ENCODE measurements around the gene MFSD12. TPM values are rescaled to one million over a fixed set of nuclear protein-coding genes. Genes with fewer than 3 reads are reported as not detected.

MFSD12 gene
- total RNA-seq, 4 donors from 2014 or later, result 22.3 to 77.3 (median 48.7) TPM

DNA sequence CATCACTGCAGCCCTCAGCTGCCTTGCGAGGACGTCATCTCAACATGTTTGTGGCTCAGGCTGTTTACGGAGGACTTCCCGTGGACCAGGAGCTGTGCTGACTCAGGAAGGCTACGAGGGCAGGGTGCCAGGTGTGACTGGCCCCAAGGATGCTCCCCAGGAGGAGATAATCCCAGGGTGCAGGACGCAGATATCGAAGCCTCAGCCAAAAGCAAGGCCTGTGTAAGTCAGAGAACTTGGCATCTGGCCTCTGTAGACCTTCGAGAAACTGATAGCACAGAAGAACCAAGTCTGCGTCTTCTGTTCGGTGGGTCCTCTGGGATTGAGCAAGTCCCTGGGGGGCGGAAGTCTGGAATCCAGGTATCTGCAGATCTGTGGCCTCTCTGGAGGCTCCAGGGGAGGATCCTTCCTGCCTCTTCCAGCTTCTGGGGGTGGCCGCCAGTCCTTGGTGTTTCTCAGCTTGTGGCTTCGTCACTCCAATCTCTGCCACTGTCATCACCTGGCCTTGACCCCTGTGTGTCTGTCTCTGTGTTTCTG is 54.3 kb downstream of the MFSD12 start:
- no peaks in the 10 kb centered on the region for H3K27me3 ChIP-seq
- no peaks in the 10 kb centered on the region for H3K36me3 ChIP-seq
- H3K9me3 ChIP-seq, result no peaks in the 10 kb centered on the region
- DNase-seq (no peak), ATAC-seq (no peak)
- in situ Hi-C loops (cut with MboI; ENCODE audit: low sequenced_read_pairs in 4 of 4) (no loop called here), intact Hi-C loops (cut with DNase I; ENCODE audit: low total_unique reads) (loop anchor here (10.0 kb wide), 1 partner anchor 548 kb away; no protein-coding TSS in a partner anchor)
- peaks cover 27 to 40% of the 10 kb centered on the region in 2 donors for H3K4me1 ChIP-seq
- no peak overlapping the region for H3K4me3 ChIP-seq
- H3K27ac ChIP-seq, result no peak overlapping the region
- TF ChIP-seq POLR2A (IDR thresholded peaks at IDR 0.05), result no peak
- TF ChIP-seq, protein P1, sequence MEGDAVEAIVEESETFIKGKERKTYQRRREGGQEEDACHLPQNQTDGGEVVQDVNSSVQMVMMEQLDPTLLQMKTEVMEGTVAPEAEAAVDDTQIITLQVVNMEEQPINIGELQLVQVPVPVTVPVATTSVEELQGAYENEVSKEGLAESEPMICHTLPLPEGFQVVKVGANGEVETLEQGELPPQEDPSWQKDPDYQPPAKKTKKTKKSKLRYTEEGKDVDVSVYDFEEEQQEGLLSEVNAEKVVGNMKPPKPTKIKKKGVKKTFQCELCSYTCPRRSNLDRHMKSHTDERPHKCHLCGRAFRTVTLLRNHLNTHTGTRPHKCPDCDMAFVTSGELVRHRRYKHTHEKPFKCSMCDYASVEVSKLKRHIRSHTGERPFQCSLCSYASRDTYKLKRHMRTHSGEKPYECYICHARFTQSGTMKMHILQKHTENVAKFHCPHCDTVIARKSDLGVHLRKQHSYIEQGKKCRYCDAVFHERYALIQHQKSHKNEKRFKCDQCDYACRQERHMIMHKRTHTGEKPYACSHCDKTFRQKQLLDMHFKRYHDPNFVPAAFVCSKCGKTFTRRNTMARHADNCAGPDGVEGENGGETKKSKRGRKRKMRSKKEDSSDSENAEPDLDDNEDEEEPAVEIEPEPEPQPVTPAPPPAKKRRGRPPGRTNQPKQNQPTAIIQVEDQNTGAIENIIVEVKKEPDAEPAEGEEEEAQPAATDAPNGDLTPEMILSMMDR (IDR thresholded peaks at IDR 0.05 in 4 of 5, conservative IDR thresholded peaks at IDR 0.05 in 1 of 5), result no peak

DNA sequence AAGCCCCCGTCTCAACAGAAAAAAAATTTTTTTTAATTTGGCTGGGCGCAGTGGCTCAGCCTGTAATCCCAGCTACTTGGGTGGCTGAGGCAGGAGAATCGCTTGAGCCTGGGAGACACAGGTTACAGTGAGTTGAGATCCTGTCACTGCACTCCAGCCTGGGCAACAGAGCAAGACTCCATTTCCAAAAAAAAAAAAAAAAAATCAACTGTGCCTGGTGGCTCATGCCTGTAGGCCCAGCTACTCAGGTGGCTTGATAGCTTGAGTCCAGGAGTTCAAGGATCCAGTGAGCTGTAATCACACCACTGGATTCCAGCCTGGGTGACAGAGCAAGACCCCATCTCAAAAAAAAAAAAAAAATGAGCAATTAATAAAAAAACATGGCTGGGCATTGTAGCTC is 55.6 kb downstream of the MFSD12 start:
- no peaks in the 10 kb centered on the region for H3K36me3 ChIP-seq
- ATAC-seq (no peak), DNase-seq (no peak)
- TF ChIP-seq, protein P1 (IDR thresholded peaks at IDR 0.05 in 4 of 5, conservative IDR thresholded peaks at IDR 0.05 in 1 of 5), result no peak
- no peak for TF ChIP-seq POLR2A (IDR thresholded peaks at IDR 0.05)
- peaks cover 21 to 28% of the 10 kb centered on the region in 2 donors for H3K4me1 ChIP-seq
- H3K27ac ChIP-seq, result no peak overlapping the region
- no peaks in the 10 kb centered on the region for H3K9me3 ChIP-seq
- H3K4me3 ChIP-seq, result no peak overlapping the region
- in situ Hi-C loops (cut with MboI; ENCODE audit: low sequenced_read_pairs in 4 of 4) (no loop called here), intact Hi-C loops (cut with DNase I; ENCODE audit: low total_unique reads) (loop anchor here (10.0 kb wide), 1 partner anchor 547 kb away; no protein-coding TSS in a partner anchor)
- no peaks in the 10 kb centered on the region for H3K27me3 ChIP-seq

DNA sequence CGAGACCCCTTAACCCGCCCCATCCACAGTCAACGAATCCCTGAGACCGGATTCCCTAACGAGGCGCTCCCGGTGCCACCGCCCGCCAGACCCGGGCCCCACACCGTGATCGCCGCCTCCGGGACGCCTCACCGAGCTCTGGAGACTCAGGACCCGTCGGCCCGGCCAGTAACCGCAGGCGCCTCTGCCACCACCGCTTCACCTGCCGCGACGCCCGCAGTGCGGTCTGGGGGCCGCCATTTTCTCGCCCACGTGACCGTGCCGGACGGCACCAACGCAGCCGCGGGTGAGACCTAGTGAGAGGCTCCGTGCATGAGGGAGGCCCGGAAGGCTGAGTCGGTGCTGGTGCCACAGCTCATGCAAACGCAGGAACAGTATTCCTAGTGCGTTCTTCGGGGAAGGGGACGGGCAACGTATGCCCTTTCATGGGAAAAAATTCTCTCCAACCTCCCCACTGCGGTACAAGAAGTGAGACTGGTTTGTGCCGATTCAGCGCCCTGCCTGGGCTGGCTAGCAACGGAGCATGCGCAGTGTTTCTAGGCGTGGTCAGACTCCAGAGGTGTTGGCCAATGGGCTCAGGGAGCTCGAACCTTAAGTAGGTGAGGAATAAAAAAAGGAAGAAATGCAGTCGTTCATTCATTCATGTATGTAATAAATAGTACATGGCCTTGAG is 56.8 kb downstream of the MFSD12 start, which contains the start of gene DOHH:
TSS of gene DOHH (minus strand) at position 246 of the 673 bp plus-strand sequence. CDS start 3,860 bp downstream, outside the sequence.
- ATAC-seq (peak; percentile 98 to 99), DNase-seq (peak; percentile 91 to 95)
- intact Hi-C loops (cut with DNase I; ENCODE audit: low total_unique reads) (loop anchor here (10.0 kb wide), 1 partner anchor 546 kb away; no protein-coding TSS in a partner anchor), in situ Hi-C loops (cut with MboI; ENCODE audit: low sequenced_read_pairs in 4 of 4) (no loop called here)
- peak within 1 kb of the TSS; percentile 84 to 98 (median 86) for H3K27ac ChIP-seq
- H3K4me1 ChIP-seq, result peaks cover 20 to 24% of the 10 kb centered on the region in 2 donors
- TF ChIP-seq, protein P1 (IDR thresholded peaks at IDR 0.05 in 4 of 5, conservative IDR thresholded peaks at IDR 0.05 in 1 of 5), result no peak
- peak in 1 of 2 donors; percentile 25 for TF ChIP-seq POLR2A (IDR thresholded peaks at IDR 0.05)
- H3K4me3 ChIP-seq, result peak within 1 kb of the TSS; percentile 90 to 94 (median 92)
- no peaks in the 10 kb centered on the region for H3K27me3 ChIP-seq
- H3K36me3 ChIP-seq, result peaks cover 0 to 10% of the 10 kb centered on the region in 2 donors
- H3K9me3 ChIP-seq, result no peaks in the 10 kb centered on the region

DNA sequence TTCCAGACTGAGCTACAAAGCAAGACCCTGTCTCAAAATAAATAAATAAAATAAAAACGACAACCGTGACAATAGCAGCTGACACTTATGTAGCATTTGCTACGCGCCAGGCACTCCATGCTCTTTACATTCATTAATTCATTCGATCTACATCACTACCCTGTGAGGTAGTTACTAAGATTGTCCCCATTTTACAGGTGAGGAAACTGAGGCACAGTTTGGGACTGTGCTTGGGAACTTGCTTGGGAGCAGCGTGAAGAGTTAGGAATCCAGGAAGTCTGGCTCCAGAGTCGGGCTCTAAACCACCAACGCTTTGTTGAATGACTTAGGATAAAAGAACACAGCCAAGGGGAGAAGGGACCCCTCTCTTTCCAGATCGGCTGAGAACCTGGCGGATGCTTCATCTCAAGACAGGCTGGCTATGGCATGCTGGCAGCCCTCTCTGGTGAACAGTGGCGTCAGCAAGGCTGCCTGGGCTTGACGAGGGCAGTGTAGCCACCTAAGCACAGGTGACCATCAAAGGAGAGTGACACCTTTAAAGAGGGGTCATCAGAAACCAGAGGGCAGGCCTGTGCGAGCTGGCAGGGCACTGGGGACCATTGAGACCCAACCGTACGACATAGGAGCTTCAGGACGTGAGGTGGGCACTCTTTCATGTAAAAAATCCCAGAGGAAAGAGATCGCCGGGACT is 57.5 kb downstream of the MFSD12 start:
- no peaks in the 10 kb centered on the region for H3K9me3 ChIP-seq
- H3K27me3 ChIP-seq, result no peaks in the 10 kb centered on the region
- intact Hi-C loops (cut with DNase I; ENCODE audit: low total_unique reads), result loop anchor here (10.0 kb wide), 1 partner anchor 545 kb away; no protein-coding TSS in a partner anchor
- peaks cover 0 to 17% of the 10 kb centered on the region in 2 donors for H3K36me3 ChIP-seq
- TF ChIP-seq, protein P1 (IDR thresholded peaks at IDR 0.05 in 4 of 5, conservative IDR thresholded peaks at IDR 0.05 in 1 of 5), result no peak
- TF ChIP-seq POLR2A (IDR thresholded peaks at IDR 0.05), result no peak
- ATAC-seq (no peak), DNase-seq (no peak)
- peaks cover 17% of the 10 kb centered on the region in 2 donors for H3K4me1 ChIP-seq
- H3K27ac ChIP-seq, result peak overlapping the region; percentile 84 to 98 (median 86)
- in situ Hi-C loops (cut with MboI; ENCODE audit: low sequenced_read_pairs in 4 of 4), result no loop called here
- peak overlapping the region; percentile 90 to 94 (median 92) for H3K4me3 ChIP-seq
